Measurements from ENCODE around the gene IFT122. TPM values are rescaled to one million over a fixed set of nuclear protein-coding genes. Genes with fewer than 3 reads are reported as not detected.

IFT122 gene
- total and polyA plus RNA-seq, 2 donors from 2014 or later, result 18.4 to 59.2 TPM

- no peak overlapping the region for H3K27ac ChIP-seq (ENCODE audit: low read depth in 2 of 2, low read length in 2 of 2)
- no peak overlapping the region for H3K9ac ChIP-seq (ENCODE audit: low read length in 3 of 3)
- H3K4me3 ChIP-seq (ENCODE audit: low read length in 3 of 3), result no peak overlapping the region
- no peak for FAIRE-seq
- no peaks in the 10 kb centered on the region for H3K27me3 ChIP-seq (ENCODE audit: control insufficient read depth, insufficient read depth, low read length)
- no peaks in the 10 kb centered on the region for H3K4me1 ChIP-seq (ENCODE audit: control insufficient read depth in 2 of 3, insufficient read depth in 2 of 3, low read depth in 1 of 3, low read length in 3 of 3)
- DNase-seq, result no peak
- intact Hi-C loops (cut with DNase I), result no loop called here
- TF ChIP-seq CTCF (IDR thresholded peaks at IDR 0.05; ENCODE audit: borderline replicate concordance, extremely low read depth, insufficient read depth), result no peak
- H3K36me3 ChIP-seq (ENCODE audit: control insufficient read depth in 2 of 3, insufficient read depth in 3 of 3, low read length in 3 of 3), result no peaks in the 10 kb centered on the region
- H3K9me3 ChIP-seq (ENCODE audit: control insufficient read depth in 2 of 3, insufficient read depth in 1 of 3, low read length in 3 of 3), result no peaks in the 10 kb centered on the region
Observed at GRCh38 chr3:129522953-129523352, 82.9 kb downstream of the IFT122 start.

- Histone ChIP-seq H3K27ac (ENCODE audit: low read depth in 2 of 2, low read length in 2 of 2) (no peak overlapping the region), H3K9ac (ENCODE audit: low read length in 3 of 3) (no peak overlapping the region), H3K27me3 (ENCODE audit: control insufficient read depth, insufficient read depth, low read length) (no peaks in the 10 kb centered on the region), H3K4me3 (ENCODE audit: low read length in 3 of 3) (no peak overlapping the region), H3K36me3 (ENCODE audit: control insufficient read depth in 2 of 3, insufficient read depth in 3 of 3, low read length in 3 of 3) (no peaks in the 10 kb centered on the region), H3K9me3 (ENCODE audit: control insufficient read depth in 2 of 3, insufficient read depth in 1 of 3, low read length in 3 of 3) (no peaks in the 10 kb centered on the region), H3K4me1 (ENCODE audit: control insufficient read depth in 2 of 3, insufficient read depth in 2 of 3, low read depth in 1 of 3, low read length in 3 of 3) (no peaks in the 10 kb centered on the region)
- FAIRE-seq (no peak), DNase-seq (no peak)
- intact Hi-C loops (cut with DNase I), result no loop called here
- TF ChIP-seq CTCF (IDR thresholded peaks at IDR 0.05; ENCODE audit: borderline replicate concordance, extremely low read depth, insufficient read depth), result no peak
Observed at GRCh38 chr3:129524081-129524480, 84.1 kb downstream of the IFT122 start.

GRCh38 chr3:129525341-129525968 is 85.4 kb downstream of the IFT122 start:
- peaks cover 2 to 6% (median 3%) of the 10 kb centered on the region in 3 donors for H3K4me1 ChIP-seq (ENCODE audit: control insufficient read depth in 2 of 3, insufficient read depth in 2 of 3, low read depth in 1 of 3, low read length in 3 of 3)
- no peak for TF ChIP-seq CTCF (IDR thresholded peaks at IDR 0.05; ENCODE audit: borderline replicate concordance, extremely low read depth, insufficient read depth)
- H3K36me3 ChIP-seq (ENCODE audit: control insufficient read depth in 2 of 3, insufficient read depth in 3 of 3, low read length in 3 of 3), result no peaks in the 10 kb centered on the region
- H3K27me3 ChIP-seq (ENCODE audit: control insufficient read depth, insufficient read depth, low read length), result no peaks in the 10 kb centered on the region
- intact Hi-C loops (cut with DNase I), result no loop called here
- H3K9me3 ChIP-seq (ENCODE audit: control insufficient read depth in 2 of 3, insufficient read depth in 1 of 3, low read length in 3 of 3), result no peaks in the 10 kb centered on the region
- FAIRE-seq (no peak), DNase-seq (no peak)
- H3K4me3 ChIP-seq (ENCODE audit: low read length in 3 of 3), result no peak overlapping the region
- no peak overlapping the region for H3K9ac ChIP-seq (ENCODE audit: low read length in 3 of 3)
- H3K27ac ChIP-seq (ENCODE audit: low read depth in 2 of 2, low read length in 2 of 2), result no peak overlapping the region
